ENCODE data around the gene CFAP299. TPM values are rescaled to one million over a fixed set of nuclear protein-coding genes. Genes with fewer than 3 reads are reported as not detected.

Gene CFAP299
- total and polyA plus RNA-seq, 2 of the 8 experiments (the other 6 are each of a cell fraction or from before 2014, with no cell fraction given) = not detected

- no peak for TF ChIP-seq CTBP2 (IDR thresholded peaks at IDR 0.05; ENCODE audit: borderline replicate concordance, insufficient read depth, insufficient read length, low read length)
- TF ChIP-seq NRF1 (IDR thresholded peaks at IDR 0.05; ENCODE audit: low read depth, low read length) = no peak
- no peak for TF ChIP-seq SIRT6 (IDR thresholded peaks at IDR 0.05; ENCODE audit: low read length)
- no peak for TF ChIP-seq USF2 (IDR thresholded peaks at IDR 0.05; ENCODE audit: low read length)
- no peak for TF ChIP-seq EGR1 (IDR thresholded peaks at IDR 0.05; ENCODE audit: borderline replicate concordance, low read depth, low read length)
- no peak for TF ChIP-seq FOSL1 (IDR thresholded peaks at IDR 0.05; ENCODE audit: insufficient read depth, low read depth, low read length)
- no peak for TF ChIP-seq PHF8 (conservative IDR thresholded peaks at IDR 0.05; ENCODE audit: low read depth, low read length)
- TF ChIP-seq POLR2AphosphoS5 (IDR thresholded peaks at IDR 0.05; ENCODE audit: low read depth, low read length) = no peak
- TF ChIP-seq SIX5 (IDR thresholded peaks at IDR 0.05; ENCODE audit: low read depth, low read length) = no peak
- no peak for TF ChIP-seq RXRA (IDR thresholded peaks at IDR 0.05; ENCODE audit: insufficient read depth, low read depth, low read length)
- no peak for TF ChIP-seq GTF2F1 (IDR thresholded peaks at IDR 0.05; ENCODE audit: borderline replicate concordance, low read depth, low read length)
Measured at GRCh38 chr4:80948141-80948540, 612.6 kb downstream of the CFAP299 start (continued).
